ENCODE results near the gene TUBAL3.

Gene TUBAL3

DNA sequence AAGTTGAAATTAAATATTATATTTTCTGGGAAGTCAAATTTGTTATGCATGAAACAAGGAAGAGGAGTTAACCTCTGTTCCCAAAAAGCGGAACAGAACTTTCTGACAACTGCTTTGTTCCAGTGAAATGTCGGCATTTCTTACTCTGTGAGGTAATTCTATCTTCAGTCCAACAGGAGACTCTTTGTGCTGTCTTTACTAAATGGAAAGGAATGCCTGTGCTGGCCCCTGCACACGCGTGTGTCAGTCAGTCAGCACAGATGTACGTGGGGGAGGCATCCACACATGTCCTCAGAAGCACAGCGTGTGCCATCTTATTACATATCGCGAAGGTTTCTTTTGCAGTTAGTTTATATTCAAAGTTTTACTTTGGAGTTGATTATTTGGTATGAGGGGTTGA lies 45.2 kb upstream of the TUBAL3 start:
- Histone ChIP-seq H3K4me1 (ENCODE audit: insufficient read depth, low read length, poor library complexity, severe bottlenecking) (peaks cover 42% of the 10 kb centered on the region), H2AFZ (ENCODE audit: low read length) (no peak overlapping the region), H3K4me2 (ENCODE audit: low read depth, low read length, poor library complexity, severe bottlenecking) (peak overlapping the region; percentile 85), H3K79me2 (ENCODE audit: insufficient read depth, low read length) (peaks cover 63% of the 10 kb centered on the region), H3K36me3 (ENCODE audit: insufficient read depth, low read length) (peaks cover 32% of the 10 kb centered on the region), H3K9me2 (replicated peaks; ENCODE audit: low read depth, low read length) (no peaks in the 10 kb centered on the region), H3F3A (ENCODE audit: low read depth) (0 out of 2 replicates have a peak, but pooled peaks cover 3% of the 10 kb centered on the region), H3K9ac (ENCODE audit: low read depth, low read length, poor library complexity, severe bottlenecking) (peak overlapping the region; percentile 71), H4K20me1 (ENCODE audit: insufficient read depth, low read length, poor library complexity, severe bottlenecking) (peaks cover 53% of the 10 kb centered on the region), H3K9me3 (ENCODE audit: insufficient read depth, low read depth, low read length) (no peaks in the 10 kb centered on the region), H3K27me3 (ENCODE audit: insufficient read depth, low read length, poor library complexity, severe bottlenecking) (no peaks in the 10 kb centered on the region), H3K4me3 (ENCODE audit: low read length, poor library complexity, severe bottlenecking) (peak overlapping the region; percentile 78)
- TF ChIP-seq, protein P1, sequence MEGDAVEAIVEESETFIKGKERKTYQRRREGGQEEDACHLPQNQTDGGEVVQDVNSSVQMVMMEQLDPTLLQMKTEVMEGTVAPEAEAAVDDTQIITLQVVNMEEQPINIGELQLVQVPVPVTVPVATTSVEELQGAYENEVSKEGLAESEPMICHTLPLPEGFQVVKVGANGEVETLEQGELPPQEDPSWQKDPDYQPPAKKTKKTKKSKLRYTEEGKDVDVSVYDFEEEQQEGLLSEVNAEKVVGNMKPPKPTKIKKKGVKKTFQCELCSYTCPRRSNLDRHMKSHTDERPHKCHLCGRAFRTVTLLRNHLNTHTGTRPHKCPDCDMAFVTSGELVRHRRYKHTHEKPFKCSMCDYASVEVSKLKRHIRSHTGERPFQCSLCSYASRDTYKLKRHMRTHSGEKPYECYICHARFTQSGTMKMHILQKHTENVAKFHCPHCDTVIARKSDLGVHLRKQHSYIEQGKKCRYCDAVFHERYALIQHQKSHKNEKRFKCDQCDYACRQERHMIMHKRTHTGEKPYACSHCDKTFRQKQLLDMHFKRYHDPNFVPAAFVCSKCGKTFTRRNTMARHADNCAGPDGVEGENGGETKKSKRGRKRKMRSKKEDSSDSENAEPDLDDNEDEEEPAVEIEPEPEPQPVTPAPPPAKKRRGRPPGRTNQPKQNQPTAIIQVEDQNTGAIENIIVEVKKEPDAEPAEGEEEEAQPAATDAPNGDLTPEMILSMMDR (conservative IDR thresholded peaks at IDR 0.05; ENCODE audit: low read length): no peak
- no peak for TF ChIP-seq EZH2phosphoT487 (IDR thresholded peaks at IDR 0.05; ENCODE audit: borderline replicate concordance)

- peaks cover 64% of the 10 kb centered on the region for H3K79me2 ChIP-seq (ENCODE audit: insufficient read depth, low read length)
- H3K4me1 ChIP-seq (ENCODE audit: insufficient read depth, low read length, poor library complexity, severe bottlenecking): peaks cover 42% of the 10 kb centered on the region
- H3K4me3 ChIP-seq (ENCODE audit: low read length, poor library complexity, severe bottlenecking): peak overlapping the region; percentile 78
- H3K27me3 ChIP-seq (ENCODE audit: insufficient read depth, low read length, poor library complexity, severe bottlenecking): no peaks in the 10 kb centered on the region
- no peak overlapping the region for H2AFZ ChIP-seq (ENCODE audit: low read length)
- H3K36me3 ChIP-seq (ENCODE audit: insufficient read depth, low read length): peaks cover 26% of the 10 kb centered on the region
- peaks cover 53% of the 10 kb centered on the region for H4K20me1 ChIP-seq (ENCODE audit: insufficient read depth, low read length, poor library complexity, severe bottlenecking)
- no peaks in the 10 kb centered on the region for H3K9me2 ChIP-seq (replicated peaks; ENCODE audit: low read depth, low read length)
- H3K9me3 ChIP-seq (ENCODE audit: insufficient read depth, low read depth, low read length): no peaks in the 10 kb centered on the region
- peak overlapping the region; percentile 71 for H3K9ac ChIP-seq (ENCODE audit: low read depth, low read length, poor library complexity, severe bottlenecking)
- H3K4me2 ChIP-seq (ENCODE audit: low read depth, low read length, poor library complexity, severe bottlenecking): peak overlapping the region; percentile 85
- 0 out of 2 replicates have a peak, but pooled peaks cover 3% of the 10 kb centered on the region for H3F3A ChIP-seq (ENCODE audit: low read depth)
- TF ChIP-seq EZH2phosphoT487 (IDR thresholded peaks at IDR 0.05; ENCODE audit: borderline replicate concordance): no peak
- TF ChIP-seq, protein P1 (conservative IDR thresholded peaks at IDR 0.05; ENCODE audit: low read length): no peak
These were observed 44.6 kb upstream of the TUBAL3 start for GRCh38 chr10:5449227-5449626.

- Histone ChIP-seq H3K4me2 (ENCODE audit: low read depth, low read length, poor library complexity, severe bottlenecking) (peak overlapping the region; percentile 85), H2AFZ (ENCODE audit: low read length) (no peak overlapping the region)
These were observed 43.8 kb upstream of the TUBAL3 start for GRCh38 chr10:5448333-5449001.

More at GRCh38 chr10:5448333-5449001, 43.8 kb upstream of the TUBAL3 start:
- H3F3A ChIP-seq (ENCODE audit: low read depth): 0 out of 2 replicates have a peak, but pooled peaks cover 3% of the 10 kb centered on the region
- H3K36me3 ChIP-seq (ENCODE audit: insufficient read depth, low read length): peaks cover 24% of the 10 kb centered on the region
- TF ChIP-seq, protein P1 (conservative IDR thresholded peaks at IDR 0.05; ENCODE audit: low read length): no peak
- no peak for TF ChIP-seq EZH2phosphoT487 (IDR thresholded peaks at IDR 0.05; ENCODE audit: borderline replicate concordance)
- peak overlapping the region; percentile 78 for H3K4me3 ChIP-seq (ENCODE audit: low read length, poor library complexity, severe bottlenecking)
- no peaks in the 10 kb centered on the region for H3K9me3 ChIP-seq (ENCODE audit: insufficient read depth, low read depth, low read length)
- H3K9ac ChIP-seq (ENCODE audit: low read depth, low read length, poor library complexity, severe bottlenecking): peak overlapping the region; percentile 71
- no peaks in the 10 kb centered on the region for H3K27me3 ChIP-seq (ENCODE audit: insufficient read depth, low read length, poor library complexity, severe bottlenecking)
- peaks cover 72% of the 10 kb centered on the region for H3K79me2 ChIP-seq (ENCODE audit: insufficient read depth, low read length)
- H3K9me2 ChIP-seq (replicated peaks; ENCODE audit: low read depth, low read length): no peaks in the 10 kb centered on the region
- H3K4me1 ChIP-seq (ENCODE audit: insufficient read depth, low read length, poor library complexity, severe bottlenecking): peaks cover 44% of the 10 kb centered on the region
- peaks cover 53% of the 10 kb centered on the region for H4K20me1 ChIP-seq (ENCODE audit: insufficient read depth, low read length, poor library complexity, severe bottlenecking)
